MM.1S (cell line): ENCODE measurements around the gene ISL2.

Source experiments
- DNase-seq: peaks from one replicate; pipeline ENCODE4 v3.0.0-alpha.2; 2015
- H2AFZ ChIP-seq: fragments of 300-600 bp; sonication (generic); 2 replicates; pipeline ENCODE4 v1.6.0; 2016; ENCODE audit warnings: antibody characterized with exemption, low read length
- H3F3A ChIP-seq: fragments of 300-600 bp; sonication (generic); 2 replicates; pipeline ENCODE4 v1.6.1; 2016; ENCODE audit warnings: mild to moderate bottlenecking, antibody characterized with exemption, low read length, moderate library complexity, mixed read lengths; ENCODE audit not compliant: insufficient read depth
- H3K27ac ChIP-seq: fragments of 300-600 bp; sonication (generic); 2 replicates; pipeline ENCODE4 v1.5.1; 2016; ENCODE audit warnings: mild to moderate bottlenecking, low read length
- H3K27me3 ChIP-seq: fragments of 300-600 bp; sonication (generic); replicated peaks from 2 replicates; pipeline ENCODE4 v1.6.0; 2016; ENCODE audit warnings: low read length; ENCODE audit not compliant: insufficient read depth
- H3K36me3 ChIP-seq: fragments of 300-600 bp; sonication (generic); replicated peaks from 2 replicates; pipeline ENCODE4 v1.6.1; 2016; ENCODE audit warnings: mild to moderate bottlenecking, low read length, mixed read lengths; ENCODE audit not compliant: insufficient read depth
- H3K4me1 ChIP-seq: fragments of 300-600 bp; sonication (generic); 2 replicates; pipeline ENCODE4 v1.6.1; 2016; ENCODE audit warnings: low read length, mixed read lengths
- H3K4me2 ChIP-seq: fragments of 300-600 bp; sonication (generic); 2 replicates; pipeline ENCODE4 v1.6.0; 2016; ENCODE audit warnings: low read depth, low read length
- H3K4me3 ChIP-seq: fragments of 300-600 bp; sonication (generic); 2 replicates; pipeline ENCODE4 v1.5.1; 2016; ENCODE audit warnings: low read length, mixed read lengths
- H3K79me2 ChIP-seq: fragments of 300-600 bp; sonication (generic); 2 replicates; pipeline ENCODE4 v1.6.1; 2016; ENCODE audit warnings: mixed run types, low read length, mixed read lengths
- H3K9ac ChIP-seq: fragments of 300-600 bp; sonication (generic); 2 replicates; pipeline ENCODE4 v1.6.1; 2016; ENCODE audit warnings: low read length, mixed read lengths
- H3K9me2 ChIP-seq: fragments of 300-600 bp; sonication (generic); replicated peaks from 2 replicates; pipeline ENCODE4 v1.6.1; 2016; ENCODE audit warnings: mild to moderate bottlenecking, low read length, mixed read lengths; ENCODE audit not compliant: insufficient read depth
- H3K9me3 ChIP-seq: fragments of 300-600 bp; sonication (generic); replicated peaks from 2 replicates; pipeline ENCODE4 v1.6.1; 2016; ENCODE audit warnings: mild to moderate bottlenecking, low read length, mixed read lengths; ENCODE audit not compliant: insufficient read depth
- H4K20me1 ChIP-seq: fragments of 300-600 bp; sonication (generic); 2 replicates; pipeline ENCODE4 v1.6.1; 2016; ENCODE audit warnings: mild to moderate bottlenecking, low read length, moderate library complexity, mixed read lengths; ENCODE audit not compliant: insufficient read depth
- CTCF ChIP-seq: fragments of 300-600 bp; sonication (generic); IDR thresholded peaks from 2 replicates; pipeline ENCODE4 v1.5.1; 2016; ENCODE audit warnings: antibody characterized with exemption, low read length, mixed read lengths
- EZH2 ChIP-seq: fragments of 300-600 bp; sonication (generic); optimal IDR thresholded peaks from 2 replicates; pipeline ENCODE3; 2017; ENCODE audit warnings: low read depth, mild to moderate bottlenecking, antibody characterized with exemption, low read length, mixed read lengths
- EZH2phosphoT487 ChIP-seq: fragments of 300-600 bp; sonication (generic); IDR thresholded peaks from 2 replicates; pipeline ENCODE4 v1.6.1; 2018; ENCODE audit warnings: antibody characterized with exemption, low read length

The ISL2 gene

GRCh38 chr15:76382987-76383728 lies 46.6 kb downstream of the ISL2 start:
- H3K79me2 ChIP-seq, result no peaks in the 10 kb centered on the region
- no peaks in the 10 kb centered on the region for H4K20me1 ChIP-seq
- no peak overlapping the region for H3K4me2 ChIP-seq
- no peaks in the 10 kb centered on the region for H3K4me1 ChIP-seq
- no peaks in the 10 kb centered on the region for H3K27me3 ChIP-seq
- TF ChIP-seq EZH2, result no peak
- TF ChIP-seq EZH2phosphoT487, result no peak
- no peak for TF ChIP-seq CTCF
- H3K9me2 ChIP-seq, result no peaks in the 10 kb centered on the region
- H3F3A ChIP-seq, result no peaks in the 10 kb centered on the region
- H3K4me3 ChIP-seq, result no peak overlapping the region
- H3K27ac ChIP-seq, result no peak overlapping the region
- no peaks in the 10 kb centered on the region for H3K9me3 ChIP-seq
- H3K36me3 ChIP-seq, result no peaks in the 10 kb centered on the region
- DNase-seq, result no peak
- H2AFZ ChIP-seq, result no peak overlapping the region
- no peak overlapping the region for H3K9ac ChIP-seq

- Histone ChIP-seq H3K9me3 (no peaks in the 10 kb centered on the region), H3F3A (no peaks in the 10 kb centered on the region), H3K27ac (no peak overlapping the region), H3K4me2 (no peak overlapping the region), H3K36me3 (no peaks in the 10 kb centered on the region), H2AFZ (no peak overlapping the region), H3K9ac (no peak overlapping the region), H3K9me2 (no peaks in the 10 kb centered on the region), H4K20me1 (no peaks in the 10 kb centered on the region), H3K27me3 (no peaks in the 10 kb centered on the region), H3K79me2 (no peaks in the 10 kb centered on the region), H3K4me3 (no peak overlapping the region), H3K4me1 (no peaks in the 10 kb centered on the region)
- no peak for TF ChIP-seq EZH2phosphoT487
- no peak for TF ChIP-seq CTCF
- no peak for TF ChIP-seq EZH2
- no peak for DNase-seq
Observed at GRCh38 chr15:76384409-76384808, 47.8 kb downstream of the ISL2 start.

- no peaks in the 10 kb centered on the region for H3K27me3 ChIP-seq
- H3K27ac ChIP-seq, result no peak overlapping the region
- H3K36me3 ChIP-seq, result no peaks in the 10 kb centered on the region
- H3K4me3 ChIP-seq, result no peak overlapping the region
- TF ChIP-seq EZH2phosphoT487 (no peak), EZH2 (no peak), CTCF (no peak)
- no peaks in the 10 kb centered on the region for H4K20me1 ChIP-seq
- H3K4me2 ChIP-seq, result no peak overlapping the region
- H3F3A ChIP-seq, result no peaks in the 10 kb centered on the region
- no peaks in the 10 kb centered on the region for H3K4me1 ChIP-seq
- no peaks in the 10 kb centered on the region for H3K9me2 ChIP-seq
- H3K9ac ChIP-seq, result no peak overlapping the region
- H2AFZ ChIP-seq, result no peak overlapping the region
- no peak for DNase-seq
- H3K79me2 ChIP-seq, result no peaks in the 10 kb centered on the region
- no peaks in the 10 kb centered on the region for H3K9me3 ChIP-seq
Observed at GRCh38 chr15:76386178-76386577, 49.6 kb downstream of the ISL2 start.
